Right lobe of liver (tissue), 4 donors: ENCODE data around the gene COG8.

Experiments used
- CTCF ChIP-seq, 4 donors: fragments of 200-600 bp in 3 of 4; fragments of 450-650 bp in 1 of 4; IDR thresholded peaks; one replicate each; pipeline versions ENCODE4 v1.5.1 to v1.8.0; 2016 to 2022; ENCODE audit warnings: antibody characterized with exemption in 4 of 4, mild to moderate bottlenecking in 2 of 4
- POLR2A ChIP-seq: fragments of 450-650 bp; IDR thresholded peaks from one replicate; pipeline ENCODE4 v1.6.1; 2017; ENCODE audit warnings: antibody characterized with exemption, mild to moderate bottlenecking
- donor health status: DM: no; HTN: no; CAD: no.
- donor health status: DM: no; HTN: no; CAD: no.
- donor health status: DM: no; HTN: yes; CAD: no.

- TF ChIP-seq CTCF (IDR thresholded peaks at IDR 0.05) (no peak), POLR2A (no peak)
Measured at GRCh38 chr16:69324013-69324531, 15.3 kb downstream of the COG8 start.
